ENCODE measurements around the gene PHLDA3. TPM values are rescaled to one million over a fixed set of nuclear protein-coding genes. Genes with fewer than 3 reads are reported as not detected.

The PHLDA3 gene
- total RNA-seq, 2 donors from 2014 or later: 25.2 to 48.8 TPM

DNA sequence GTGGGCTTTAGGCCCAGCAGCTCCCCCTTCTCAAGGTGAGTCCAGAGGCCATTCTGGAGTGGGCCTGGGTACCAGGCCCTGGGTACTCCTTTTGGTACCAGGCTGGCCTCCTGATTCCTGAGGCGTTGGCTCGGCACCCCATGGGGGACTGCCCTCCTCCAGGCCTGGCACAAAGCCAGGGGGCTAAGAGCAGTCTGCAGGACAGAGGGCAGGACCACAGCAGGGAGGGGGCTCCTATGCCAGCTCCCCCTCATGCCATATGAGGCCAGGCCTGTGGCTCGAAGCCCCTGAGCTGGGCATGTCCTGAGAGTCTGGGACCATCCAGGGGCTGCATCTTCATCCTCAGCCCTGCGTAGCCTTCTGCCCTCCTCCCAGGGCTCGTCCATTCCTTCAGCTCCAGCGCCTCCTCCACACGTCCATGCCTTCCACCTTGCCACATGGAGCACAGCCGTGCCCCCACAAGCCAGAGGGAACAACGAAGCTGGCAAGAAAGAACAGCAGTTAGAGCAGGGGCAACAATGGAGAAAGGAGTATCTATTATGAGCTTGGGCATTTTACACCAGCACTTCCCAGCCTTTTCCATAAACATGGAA is 3.2 kb downstream of the PHLDA3 start:
- Histone ChIP-seq H3K27ac (no peak overlapping the region), H3K4me3 (no peak overlapping the region), H3K36me3 (replicated peaks in 1 of 2; ENCODE audit: insufficient read depth in 1 of 2, low read depth in 2 of 2) (no peaks in the 10 kb centered on the region), H3K27me3 (no peaks in the 10 kb centered on the region), H3K9me3 (no peaks in the 10 kb centered on the region), H3K4me1 (peaks cover 43% of the 10 kb centered on the region)
- ATAC-seq: no peak
- no peak for DNase-seq
- TF ChIP-seq CTCF (IDR thresholded peaks at IDR 0.05): no peak
- no peak for TF ChIP-seq POLR2A (IDR thresholded peaks at IDR 0.05)
- WGBS, 2 donors: 85 to 95% methylated on average over 7 to 9 of the region's 9 CpGs
- intact Hi-C loops (cut with DNase I): no loop called here

DNA sequence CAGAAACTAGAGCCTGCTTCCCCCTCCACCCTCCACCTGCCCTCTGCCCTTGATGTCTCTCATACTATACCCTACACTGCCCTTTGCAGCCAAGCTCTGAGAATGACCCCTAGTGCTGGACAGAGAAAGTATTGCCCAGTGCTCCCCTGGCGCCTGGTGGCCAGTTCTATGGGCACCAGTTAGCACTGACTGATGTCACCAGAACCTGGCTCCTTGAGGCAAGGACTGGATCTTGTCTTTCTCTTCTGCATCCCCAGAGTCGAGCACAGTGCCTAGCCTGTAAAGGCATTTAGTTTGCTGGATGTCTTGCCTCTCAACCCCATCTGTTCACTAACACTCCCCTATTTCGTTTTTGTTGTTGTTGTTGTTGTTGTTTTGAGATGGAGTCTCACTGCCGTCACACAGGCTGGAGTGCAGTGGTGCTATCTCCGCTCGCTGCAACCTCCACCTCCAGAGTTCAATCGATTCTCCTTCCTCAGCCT is 5.9 kb downstream of the PHLDA3 start:
- Histone ChIP-seq H3K27ac (no peak overlapping the region), H3K4me3 (no peak overlapping the region), H3K27me3 (no peaks in the 10 kb centered on the region), H3K4me1 (peaks cover 36% of the 10 kb centered on the region), H3K9me3 (no peaks in the 10 kb centered on the region), H3K36me3 (replicated peaks in 1 of 2; ENCODE audit: insufficient read depth in 1 of 2, low read depth in 2 of 2) (no peaks in the 10 kb centered on the region)
- WGBS, 2 donors: 72 to 76% methylated on average over 7 of the region's 7 CpGs
- DNase-seq: peak in 1 of 4 donors; percentile 23
- no peak for ATAC-seq
- TF ChIP-seq POLR2A (IDR thresholded peaks at IDR 0.05) (no peak), CTCF (IDR thresholded peaks at IDR 0.05) (peak in 2 of 7 experiments; percentile 15 to 35)
- intact Hi-C loops (cut with DNase I): no loop called here

- no peaks in the 10 kb centered on the region for H3K27me3 ChIP-seq
- TF ChIP-seq POLR2A (IDR thresholded peaks at IDR 0.05): peak in 1 of 3 donors; percentile 9
- TF ChIP-seq CTCF (IDR thresholded peaks at IDR 0.05): no peak
- H3K9me3 ChIP-seq: no peaks in the 10 kb centered on the region
- intact Hi-C loops (cut with DNase I): no loop called here
- peaks cover 23% of the 10 kb centered on the region for H3K4me1 ChIP-seq
- no peaks in the 10 kb centered on the region for H3K36me3 ChIP-seq (replicated peaks in 1 of 2; ENCODE audit: insufficient read depth in 1 of 2, low read depth in 2 of 2)
- peak overlapping the region; percentile 15 to 63 (median 50) for H3K27ac ChIP-seq
- peak; percentile 57 for ATAC-seq
- WGBS, 2 donors: 78 to 89% methylated on average over 11 to 13 of the region's 13 CpGs
- H3K4me3 ChIP-seq: no peak overlapping the region
- DNase-seq: peak; percentile 22 to 66 (median 54)
These were observed 7.1 kb downstream of the PHLDA3 start for GRCh38 chr1:201461645-201462441.

- TF ChIP-seq CTCF (IDR thresholded peaks at IDR 0.05) (no peak), POLR2A (IDR thresholded peaks at IDR 0.05) (no peak)
- DNase-seq (peak; percentile 18 to 76 (median 45)), ATAC-seq (peak; percentile 84)
- 67 to 70% methylated on average over 8 of the region's 8 CpGs for WGBS, 2 donors
- no peaks in the 10 kb centered on the region for H3K27me3 ChIP-seq
- H3K9me3 ChIP-seq: no peaks in the 10 kb centered on the region
- H3K4me1 ChIP-seq: peaks cover 18% of the 10 kb centered on the region
- no peak overlapping the region for H3K4me3 ChIP-seq
- peak overlapping the region; percentile 15 to 63 (median 50) for H3K27ac ChIP-seq
- no peaks in the 10 kb centered on the region for H3K36me3 ChIP-seq (replicated peaks in 1 of 2; ENCODE audit: insufficient read depth in 1 of 2, low read depth in 2 of 2)
- intact Hi-C loops (cut with DNase I): no loop called here
These were observed 8.0 kb downstream of the PHLDA3 start for GRCh38 chr1:201460814-201461644.
